Panc1 (cell line): Measurements from ENCODE around the gene MYRIP. TPM values are rescaled to one million over a fixed set of nuclear protein-coding genes. Genes with fewer than 3 reads are reported as not detected.

Experiments used
- ATAC-seq: fragments of 200-7000 bp; cut with Tn5 transposase; 2 replicates; pipeline ENCODE4 v1.9.1; 2020; ENCODE audit warnings: mild to moderate bottlenecking, moderate library complexity
- BruUV-seq: library from RNA; stranded (reverse); fragments of 400-500 nt; replicated peaks from 2 replicates; lab custom pipeline; 2021; lab: Mats Ljungman, UMichigan
- CTCF ChIA-PET: fragments of 300-600 bp; sonication (Branson Sonifier 250); formaldehyde crosslinking; loops from one replicate; lab custom pipeline; 2022; ENCODE audit warnings: antibody characterized with exemption; lab: Charles Lee
- POLR2A ChIA-PET: fragments of 300-600 bp; sonication (Branson Sonifier 250); formaldehyde crosslinking; loops from one replicate; lab custom pipeline; 2022; ENCODE audit warnings: antibody characterized with exemption; lab: Charles Lee
- DNase-seq: peaks from one replicate; pipeline ENCODE4 v3.0.0-alpha.2; 2010; ENCODE audit warnings: low read depth, low spot score
- H3K27ac ChIP-seq: 2 replicates; pipeline ENCODE4 v1.5.1; 2011; ENCODE audit warnings: mild to moderate bottlenecking, low read length, inconsistent platforms
- H3K27me3 ChIP-seq: fragments of 200-500 bp; sonication (Bioruptor generic); 2 replicates; pipeline ENCODE4 v1.6.0; 2014; ENCODE audit warnings: low read length, inconsistent platforms; ENCODE audit not compliant: control insufficient read depth, insufficient read depth
- H3K36me3 ChIP-seq: fragments of 200-500 bp; sonication (Bioruptor generic); 2 replicates; pipeline ENCODE4 v1.5.1; 2014; ENCODE audit warnings: inconsistent platforms, mild to moderate bottlenecking, low read length, moderate library complexity; ENCODE audit not compliant: control insufficient read depth, insufficient read depth
- H3K4me1 ChIP-seq: 2 replicates; pipeline ENCODE4 v1.5.1; 2011; ENCODE audit warnings: inconsistent platforms, mild to moderate bottlenecking, low read length, moderate library complexity; ENCODE audit not compliant: control insufficient read depth, insufficient read depth
- H3K4me3 ChIP-seq, 2 experiments: 2 replicates each; pipeline ENCODE4 v1.5.1; 2011 to 2012; ENCODE audit warnings: low read depth in 2 of 2, low read length in 2 of 2, mild to moderate bottlenecking in 2 of 2, inconsistent platforms in 1 of 2, moderate library complexity in 1 of 2
- H3K9me3 ChIP-seq: fragments of 200-500 bp; sonication (Bioruptor generic); 2 replicates; pipeline ENCODE4 v1.5.1; 2014; ENCODE audit warnings: low read depth, mild to moderate bottlenecking, inconsistent platforms, low read length, moderate library complexity; ENCODE audit not compliant: control insufficient read depth, insufficient read depth
- CTCF ChIP-seq: fragments of 450-650 bp; IDR thresholded peaks from 2 replicates; pipeline ENCODE4 v1.5.1; 2017; ENCODE audit warnings: mild to moderate bottlenecking
- POLR2AphosphoS5 ChIP-seq: IDR thresholded peaks from 2 replicates; pipeline ENCODE4 v1.6.1; 2012; ENCODE audit warnings: mild to moderate bottlenecking, low read depth, low read length, moderate library complexity
- REST ChIP-seq, 2 experiments: IDR thresholded peaks; 2 replicates each; pipeline ENCODE4 v1.6.1; 2011 to 2012; ENCODE audit warnings: low read depth in 2 of 2, control low read depth in 1 of 2, low read length in 1 of 2, mild to moderate bottlenecking in 1 of 2, moderate library complexity in 1 of 2; ENCODE audit not compliant: insufficient read depth in 1 of 2
- SIN3A ChIP-seq: IDR thresholded peaks from 2 replicates; pipeline ENCODE4 v1.6.1; 2012; ENCODE audit warnings: low read depth, mild to moderate bottlenecking, low read length, moderate library complexity, borderline replicate concordance; ENCODE audit not compliant: insufficient read depth
- TCF7L2 ChIP-seq: IDR thresholded peaks from 2 replicates; pipeline ENCODE4 v1.6.1; 2011; ENCODE audit warnings: mild to moderate bottlenecking, low read depth, low read length, inconsistent platforms
- in situ Hi-C: cut with HindIII; loops from 2 replicates; pipeline ENCODE4 v1.10.0; 2016; ENCODE audit warnings: low sequenced_read_pairs, low pct_unique_long_range_greater_than_20kb
- intact Hi-C: fragments of 100-400 bp; cut with micrococcal nuclease; formaldehyde crosslinking; loops from one replicate; pipeline ENCODE4 v1.10.0; 2022; ENCODE audit not compliant: unreplicated experiment
- total RNA-seq: library from RNA; stranded (reverse); gene quantifications from one replicate; pipeline ENCODE4 v1.2.1, GENCODE V29; 2021; ENCODE audit not compliant: unreplicated experiment

The MYRIP gene
- total RNA-seq, 1 experiment from 2014 or later, result 0.59 TPM

DNA sequence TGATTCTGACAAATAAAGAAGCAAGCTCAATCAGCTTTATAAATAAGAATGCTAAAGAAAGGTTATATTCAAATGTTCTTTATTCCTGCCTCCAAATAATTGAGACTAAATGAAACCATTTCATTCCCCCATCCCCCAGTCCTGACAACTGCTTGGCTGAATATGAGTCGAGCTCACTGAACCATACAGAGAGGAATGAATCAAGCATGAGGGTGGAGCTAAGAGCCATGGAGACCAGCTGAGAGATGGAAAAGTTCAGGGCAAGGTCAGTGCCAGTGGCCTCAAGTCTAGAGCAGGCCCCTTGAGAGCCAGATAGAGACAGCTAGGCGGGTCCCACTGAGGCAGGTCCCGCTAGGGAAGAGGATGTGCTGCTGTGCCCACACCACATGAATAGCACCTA, 311.4 kb downstream of the MYRIP start:
- in situ Hi-C loops (no loop called here), intact Hi-C loops (no loop called here)
- CTCF ChIA-PET, result no interaction called here
- Histone ChIP-seq H3K9me3 (no peaks in the 10 kb centered on the region), H3K27ac (0 out of 2 replicates have a peak overlapping the region, but pooled peaks have one; percentile 17), H3K27me3 (no peaks in the 10 kb centered on the region), H3K4me1 (peaks cover 11% of the 10 kb centered on the region), H3K4me3 (no peak overlapping the region), H3K36me3 (no peaks in the 10 kb centered on the region)
- no peak for TF ChIP-seq POLR2AphosphoS5
- TF ChIP-seq TCF7L2, result no peak
- no peak for TF ChIP-seq REST (IDR thresholded peaks at IDR 0.05; ENCODE audit: insufficient read depth in 1 of 2, low read depth in 2 of 2, low read length in 1 of 2)
- TF ChIP-seq SIN3A, result no peak
- TF ChIP-seq CTCF, result no peak
- POLR2A ChIA-PET, result no interaction called here
- no TSS peak for BruUV-seq
- ATAC-seq (peak; percentile 77), DNase-seq (no peak)

DNA sequence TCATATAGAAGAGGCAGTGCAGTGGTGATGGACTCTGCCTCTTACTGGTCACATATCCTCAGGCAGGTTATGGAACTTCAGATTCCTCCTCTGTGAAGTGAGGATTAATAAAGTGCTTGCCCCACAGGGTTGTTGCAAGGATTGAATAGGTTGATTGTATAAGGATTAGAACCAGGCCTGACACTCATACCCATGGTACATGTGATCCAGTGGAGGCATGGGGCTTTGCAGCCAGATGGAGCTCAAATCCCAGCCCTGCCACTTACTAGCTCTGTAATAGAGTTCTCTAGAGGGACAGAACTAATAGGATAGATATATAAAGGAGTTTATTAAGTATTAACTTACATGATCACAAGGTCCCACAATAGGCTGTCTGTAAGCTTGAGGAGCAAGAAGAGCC, 315.5 kb downstream of the MYRIP start:
- ATAC-seq (no peak), DNase-seq (no peak)
- ChIA-PET POLR2A (no interaction called here), CTCF (no interaction called here)
- Histone ChIP-seq H3K36me3 (no peaks in the 10 kb centered on the region), H3K4me1 (peaks cover 7% of the 10 kb centered on the region; the same call in 1 of the 2 replicates), H3K9me3 (no peaks in the 10 kb centered on the region), H3K27ac (no peak overlapping the region), H3K4me3 (no peak overlapping the region), H3K27me3 (no peaks in the 10 kb centered on the region)
- intact Hi-C loops (no loop called here), in situ Hi-C loops (no loop called here)
- no peak for TF ChIP-seq CTCF
- TF ChIP-seq POLR2AphosphoS5, result no peak
- TF ChIP-seq SIN3A, result no peak
- no peak for TF ChIP-seq TCF7L2
- no peak for TF ChIP-seq REST (IDR thresholded peaks at IDR 0.05; ENCODE audit: insufficient read depth in 1 of 2, low read depth in 2 of 2, low read length in 1 of 2)
- BruUV-seq, result no TSS peak
